Activated T-helper 1 cell treated with anti-CD3 and anti-CD28 coated beads, Interleukin-12 subunit alpha, Interleukin-12 subunit beta, Interleukin-2, Interleukin-4 antibody, amounts not matched to agents 30 ng/mL and 10 ng/mL and 1 ng/mL, durations not matched to agents 14 hours and 24 hours and 36 hours (primary cell): ENCODE data around the gene HK3. TPM values are rescaled to one million over a fixed set of nuclear protein-coding genes. Genes with fewer than 3 reads are reported as not detected.
A peak's percentile ranks its signal among the peaks of the same experiment; 100 is the strongest.

Experiments
- DNase-seq: peaks from one replicate; pipeline ENCODE4 v3.0.0; 2021; ENCODE audit warnings: low spot score
- H3K27ac Mint-ChIP-seq: one replicate; pipeline ENCODE4 v1.8.0; 2021; ENCODE audit warnings: mild to moderate bottlenecking, mixed read lengths
- H3K27me3 Mint-ChIP-seq: one replicate; pipeline ENCODE4 v1.8.0; 2022; ENCODE audit warnings: mild to moderate bottlenecking, moderate library complexity, mixed read lengths; ENCODE audit not compliant: insufficient read depth
- H3K36me3 Mint-ChIP-seq: one replicate; pipeline ENCODE4 v1.8.0; 2021; ENCODE audit warnings: low read depth, mixed read lengths
- H3K4me1 Mint-ChIP-seq: one replicate; pipeline ENCODE4 v1.8.0; 2021; ENCODE audit warnings: low read depth, mixed read lengths
- H3K4me3 Mint-ChIP-seq: one replicate; pipeline ENCODE4 v1.8.0; 2021; ENCODE audit warnings: mild to moderate bottlenecking, moderate library complexity, mixed read lengths
- H3K9me3 Mint-ChIP-seq: one replicate; pipeline ENCODE4 v1.8.0; 2021; ENCODE audit warnings: mixed read lengths
- intact Hi-C: fragments of 100-400 bp; cut with micrococcal nuclease; formaldehyde crosslinking; loops from one replicate; pipeline ENCODE4 v1.15.1; 2024
- total RNA-seq: library from RNA; stranded (reverse); gene quantifications from 2 replicates; pipeline ENCODE4 v1.2.3, GENCODE V29; 2022

Gene HK3
- 0.44 and 0.51 TPM in 2 replicates for total RNA-seq

GRCh38 chr5:176899296-176899891, at the start of gene HK3:
Gene HK3 (minus strand): TSS chr5:176899346. CDS start chr5:176896159, 3,187 bp downstream.
- peak within 1 kb of the TSS; percentile 8 for H3K27ac Mint-ChIP-seq
- H3K9me3 Mint-ChIP-seq = no peaks in the 10 kb centered on the region
- H3K36me3 Mint-ChIP-seq = peaks cover 19% of the 10 kb centered on the region
- H3K4me3 Mint-ChIP-seq = no peak within 1 kb of the TSS
- H3K27me3 Mint-ChIP-seq = no peaks in the 10 kb centered on the region
- intact Hi-C loops = no loop called here
- H3K4me1 Mint-ChIP-seq = peaks cover 33% of the 10 kb centered on the region
- DNase-seq = no peak

DNA sequence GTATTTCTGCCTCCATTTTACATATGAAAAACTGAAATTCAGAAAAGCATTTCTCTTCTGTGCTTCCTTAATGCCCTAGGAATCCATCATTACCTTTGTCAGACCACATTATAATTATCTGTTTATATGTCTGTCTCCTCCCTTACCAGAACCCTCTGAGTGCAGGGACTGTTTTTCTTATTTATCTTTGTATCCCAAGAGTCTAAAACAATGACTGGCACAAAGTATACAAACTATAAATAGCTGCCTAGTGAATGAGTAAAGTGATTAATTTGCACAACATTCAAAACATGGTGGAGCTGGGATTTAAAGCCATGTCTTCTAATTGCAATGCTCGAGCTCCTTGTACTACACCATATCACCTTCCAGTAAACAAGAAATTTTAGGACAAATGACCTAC, 49.3 kb upstream of the HK3 start:
- Mint-ChIP-seq H3K27me3 (no peaks in the 10 kb centered on the region), H3K4me3 (no peak overlapping the region), H3K36me3 (peaks cover 33% of the 10 kb centered on the region), H3K4me1 (peaks cover 4% of the 10 kb centered on the region), H3K27ac (no peak overlapping the region), H3K9me3 (no peaks in the 10 kb centered on the region)
- DNase-seq = no peak
- intact Hi-C loops = no loop called here

DNA sequence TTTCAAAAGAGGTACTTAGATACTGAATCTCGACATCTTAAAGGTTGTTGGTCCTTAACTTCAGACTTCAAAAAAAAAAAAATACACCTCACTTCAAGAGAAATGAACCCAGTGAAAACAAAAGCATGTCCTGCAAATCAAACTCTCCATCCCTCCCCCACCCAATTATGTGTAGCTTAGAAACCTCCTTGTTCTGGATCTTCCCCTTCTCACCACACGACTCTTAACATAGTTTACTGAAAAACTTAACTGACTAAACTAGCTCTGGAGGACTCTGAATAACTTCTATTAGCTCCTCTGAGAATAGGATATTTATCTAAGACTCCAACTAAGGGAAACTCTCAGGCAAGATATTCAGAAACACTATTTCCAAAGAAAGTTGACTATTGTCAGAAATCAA, 48.7 kb upstream of the HK3 start:
- Mint-ChIP-seq H3K4me3 (no peak overlapping the region), H3K36me3 (peaks cover 35% of the 10 kb centered on the region), H3K27me3 (no peaks in the 10 kb centered on the region), H3K9me3 (no peaks in the 10 kb centered on the region), H3K27ac (no peak overlapping the region), H3K4me1 (peaks cover 4% of the 10 kb centered on the region)
- intact Hi-C loops = no loop called here
- no peak for DNase-seq

GRCh38 chr5:176944268-176944667, 45.1 kb upstream of the HK3 start:
- peaks cover 29% of the 10 kb centered on the region for H3K36me3 Mint-ChIP-seq

GRCh38 chr5:176943816-176944215, 44.7 kb upstream of the HK3 start:
- H3K9me3 Mint-ChIP-seq = no peaks in the 10 kb centered on the region
- peaks cover 4% of the 10 kb centered on the region for H3K4me1 Mint-ChIP-seq
- intact Hi-C loops = no loop called here
- H3K36me3 Mint-ChIP-seq = peaks cover 27% of the 10 kb centered on the region
- H3K27ac Mint-ChIP-seq = no peak overlapping the region
- DNase-seq = no peak
- no peak overlapping the region for H3K4me3 Mint-ChIP-seq
- H3K27me3 Mint-ChIP-seq = no peaks in the 10 kb centered on the region

More at GRCh38 chr5:176944268-176944667, 45.1 kb upstream of the HK3 start:
- Mint-ChIP-seq H3K9me3 (no peaks in the 10 kb centered on the region), H3K27ac (no peak overlapping the region), H3K27me3 (no peaks in the 10 kb centered on the region), H3K4me1 (peaks cover 4% of the 10 kb centered on the region), H3K4me3 (no peak overlapping the region)
- DNase-seq = no peak
- intact Hi-C loops = no loop called here

- intact Hi-C loops = no loop called here
- H3K27ac Mint-ChIP-seq = no peak overlapping the region
- no peak for DNase-seq
- no peaks in the 10 kb centered on the region for H3K27me3 Mint-ChIP-seq
- H3K36me3 Mint-ChIP-seq = peaks cover 25% of the 10 kb centered on the region
- H3K9me3 Mint-ChIP-seq = no peaks in the 10 kb centered on the region
- H3K4me1 Mint-ChIP-seq = no peaks in the 10 kb centered on the region
- H3K4me3 Mint-ChIP-seq = no peak overlapping the region
Measured at GRCh38 chr5:176941951-176942350, 42.8 kb upstream of the HK3 start.

DNA sequence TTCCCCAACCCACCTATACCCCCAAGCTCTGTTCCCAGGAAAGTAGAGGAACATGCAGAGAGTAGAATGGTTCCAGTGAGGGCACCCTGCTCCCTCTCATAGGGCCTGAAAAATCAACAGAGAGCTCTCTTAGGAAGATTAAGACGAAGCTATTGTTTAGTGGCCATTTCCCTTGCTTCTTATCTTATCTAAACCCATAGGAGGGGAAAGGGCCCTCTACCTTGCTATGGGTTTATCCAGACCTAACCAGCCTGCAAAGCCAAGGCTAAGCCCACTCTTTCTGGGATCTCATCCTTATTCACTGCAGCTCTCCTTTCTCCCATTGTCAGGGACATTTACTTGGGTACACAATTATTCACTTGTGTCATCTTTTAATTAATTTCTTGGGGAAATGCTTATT, 39.3 kb upstream of the HK3 start:
- peak overlapping the region; percentile 42 for H3K27ac Mint-ChIP-seq
- H3K4me3 Mint-ChIP-seq = no peak overlapping the region
- intact Hi-C loops = no loop called here
- no peaks in the 10 kb centered on the region for H3K27me3 Mint-ChIP-seq
- peaks cover 34% of the 10 kb centered on the region for H3K36me3 Mint-ChIP-seq
- H3K9me3 Mint-ChIP-seq = no peaks in the 10 kb centered on the region
- DNase-seq = no peak
- peaks cover 9% of the 10 kb centered on the region for H3K4me1 Mint-ChIP-seq

- Mint-ChIP-seq H3K36me3 (peaks cover 29% of the 10 kb centered on the region), H3K27ac (peak overlapping the region; percentile 20), H3K4me3 (no peak overlapping the region), H3K27me3 (no peaks in the 10 kb centered on the region), H3K9me3 (no peaks in the 10 kb centered on the region), H3K4me1 (peaks cover 9% of the 10 kb centered on the region)
- DNase-seq = no peak
- intact Hi-C loops = loop anchor here (2.0 kb wide), 1 partner anchor 16 kb away; no protein-coding TSS in a partner anchor
Measured at GRCh38 chr5:176935017-176935416, 35.9 kb upstream of the HK3 start.

GRCh38 chr5:176934309-176934930, 35.3 kb upstream of the HK3 start:
- H3K27ac Mint-ChIP-seq = no peak overlapping the region
- H3K9me3 Mint-ChIP-seq = no peaks in the 10 kb centered on the region
- DNase-seq = no peak
- H3K36me3 Mint-ChIP-seq = peaks cover 29% of the 10 kb centered on the region
- peaks cover 9% of the 10 kb centered on the region for H3K4me1 Mint-ChIP-seq
- H3K27me3 Mint-ChIP-seq = no peaks in the 10 kb centered on the region
- H3K4me3 Mint-ChIP-seq = no peak overlapping the region
- intact Hi-C loops = loop anchor here (2.0 kb wide), 1 partner anchor 16 kb away; no protein-coding TSS in a partner anchor

DNA sequence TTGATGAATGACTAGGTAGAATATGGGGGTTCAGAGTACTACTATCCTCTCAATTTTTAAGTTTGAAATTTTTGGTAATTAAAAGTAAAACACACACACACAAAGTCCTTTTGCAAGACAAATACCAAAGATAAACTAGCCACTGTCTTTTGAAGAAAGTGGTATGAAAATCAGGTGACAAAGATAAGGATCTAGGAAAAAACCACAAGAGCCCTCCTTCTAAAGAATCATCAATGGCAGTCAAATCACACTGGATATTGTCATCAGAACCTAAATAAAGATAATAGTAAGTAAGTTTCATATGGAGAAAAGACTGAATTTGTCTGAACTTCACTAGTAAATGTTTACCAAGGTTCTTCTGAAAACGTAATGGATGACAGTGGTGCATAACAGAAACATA, 30.5 kb upstream of the HK3 start:
- intact Hi-C loops = no loop called here
- Mint-ChIP-seq H3K27ac (no peak overlapping the region), H3K9me3 (no peaks in the 10 kb centered on the region), H3K4me1 (peaks cover 1% of the 10 kb centered on the region), H3K4me3 (no peak overlapping the region), H3K36me3 (peaks cover 14% of the 10 kb centered on the region), H3K27me3 (no peaks in the 10 kb centered on the region)
- no peak for DNase-seq

GRCh38 chr5:176927562-176927961, 28.4 kb upstream of the HK3 start:
- no peak overlapping the region for H3K27ac Mint-ChIP-seq
- H3K4me1 Mint-ChIP-seq = no peaks in the 10 kb centered on the region
- peaks cover 15% of the 10 kb centered on the region for H3K36me3 Mint-ChIP-seq

GRCh38 chr5:176922817-176923216, 23.7 kb upstream of the HK3 start:
- intact Hi-C loops = no loop called here
- H3K4me1 Mint-ChIP-seq = no peaks in the 10 kb centered on the region

More at GRCh38 chr5:176927562-176927961, 28.4 kb upstream of the HK3 start:
- intact Hi-C loops = no loop called here
- Mint-ChIP-seq H3K4me3 (no peak overlapping the region), H3K27me3 (no peaks in the 10 kb centered on the region), H3K9me3 (no peaks in the 10 kb centered on the region)
- DNase-seq = no peak

GRCh38 chr5:176921714-176922113, 22.6 kb upstream of the HK3 start:
- H3K4me3 Mint-ChIP-seq = no peak overlapping the region
- no peaks in the 10 kb centered on the region for H3K9me3 Mint-ChIP-seq
- intact Hi-C loops = no loop called here
- no peaks in the 10 kb centered on the region for H3K27me3 Mint-ChIP-seq
- peaks cover 22% of the 10 kb centered on the region for H3K36me3 Mint-ChIP-seq
- no peak overlapping the region for H3K27ac Mint-ChIP-seq
- DNase-seq = no peak
- peaks cover 2% of the 10 kb centered on the region for H3K4me1 Mint-ChIP-seq

More at GRCh38 chr5:176922817-176923216, 23.7 kb upstream of the HK3 start:
- Mint-ChIP-seq H3K36me3 (peaks cover 23% of the 10 kb centered on the region), H3K27ac (no peak overlapping the region), H3K4me3 (no peak overlapping the region), H3K27me3 (no peaks in the 10 kb centered on the region), H3K9me3 (no peaks in the 10 kb centered on the region)
- no peak for DNase-seq
